ENCODE measurements around the gene CTDNEP1.
A peak's percentile ranks its signal among the peaks of the same experiment; 100 is the strongest.

CTDNEP1 gene

DNA sequence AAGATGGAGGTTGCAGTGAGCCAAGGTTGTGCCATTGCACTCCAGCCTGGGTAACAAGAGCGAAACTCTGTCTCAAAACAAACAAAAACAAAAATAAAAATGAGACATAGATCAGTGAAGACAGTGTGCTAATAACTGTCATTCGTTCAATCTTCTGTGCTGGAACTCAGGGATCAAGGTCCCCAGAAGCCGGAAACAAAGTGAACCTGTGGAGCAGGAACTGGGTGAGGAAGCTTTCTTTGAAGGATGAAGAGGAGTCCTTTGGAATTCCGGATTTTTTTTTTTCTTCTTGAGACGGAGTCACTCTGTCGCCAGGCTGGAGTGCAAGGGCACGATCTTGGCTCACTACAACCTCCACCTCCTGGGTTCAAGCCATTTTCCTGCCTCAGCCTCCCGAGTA is 27.9 kb upstream of the CTDNEP1 start:
- no peak for DNase-seq

DNA sequence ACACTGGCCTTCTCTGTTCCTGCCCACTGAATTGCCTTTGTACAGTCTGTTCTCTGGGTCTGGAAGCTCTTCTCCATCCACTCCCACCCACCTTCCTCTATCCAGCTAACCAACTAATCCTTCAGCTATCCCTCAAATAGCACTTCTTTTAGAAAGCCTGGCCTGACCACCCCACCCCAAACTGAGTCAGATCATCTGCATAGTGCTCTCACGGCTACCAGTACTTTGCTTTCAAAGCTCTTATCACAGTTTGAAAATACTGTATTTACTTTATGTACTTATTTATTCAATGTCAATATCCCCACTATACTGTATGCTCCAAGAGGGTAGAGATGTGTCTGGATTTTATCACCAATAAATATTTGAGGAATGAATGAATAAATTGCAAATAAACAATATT is 15.2 kb upstream of the CTDNEP1 start:
- peak; percentile 26 for DNase-seq

DNA sequence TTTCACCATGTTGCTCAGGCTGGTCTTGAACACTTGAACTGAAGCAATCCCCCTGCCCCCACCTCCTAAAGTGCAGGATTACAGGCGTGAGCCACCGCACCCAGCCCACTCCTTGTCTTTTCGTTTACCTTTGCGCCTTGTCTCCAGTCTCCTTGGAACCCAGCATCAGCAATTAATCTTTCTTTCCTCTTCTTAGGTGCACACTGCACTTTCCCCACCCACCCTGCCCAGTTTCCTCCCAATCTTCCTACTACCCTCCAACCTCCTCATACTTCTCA is 12.2 kb upstream of the CTDNEP1 start:
- DNase-seq, result no peak

DNA sequence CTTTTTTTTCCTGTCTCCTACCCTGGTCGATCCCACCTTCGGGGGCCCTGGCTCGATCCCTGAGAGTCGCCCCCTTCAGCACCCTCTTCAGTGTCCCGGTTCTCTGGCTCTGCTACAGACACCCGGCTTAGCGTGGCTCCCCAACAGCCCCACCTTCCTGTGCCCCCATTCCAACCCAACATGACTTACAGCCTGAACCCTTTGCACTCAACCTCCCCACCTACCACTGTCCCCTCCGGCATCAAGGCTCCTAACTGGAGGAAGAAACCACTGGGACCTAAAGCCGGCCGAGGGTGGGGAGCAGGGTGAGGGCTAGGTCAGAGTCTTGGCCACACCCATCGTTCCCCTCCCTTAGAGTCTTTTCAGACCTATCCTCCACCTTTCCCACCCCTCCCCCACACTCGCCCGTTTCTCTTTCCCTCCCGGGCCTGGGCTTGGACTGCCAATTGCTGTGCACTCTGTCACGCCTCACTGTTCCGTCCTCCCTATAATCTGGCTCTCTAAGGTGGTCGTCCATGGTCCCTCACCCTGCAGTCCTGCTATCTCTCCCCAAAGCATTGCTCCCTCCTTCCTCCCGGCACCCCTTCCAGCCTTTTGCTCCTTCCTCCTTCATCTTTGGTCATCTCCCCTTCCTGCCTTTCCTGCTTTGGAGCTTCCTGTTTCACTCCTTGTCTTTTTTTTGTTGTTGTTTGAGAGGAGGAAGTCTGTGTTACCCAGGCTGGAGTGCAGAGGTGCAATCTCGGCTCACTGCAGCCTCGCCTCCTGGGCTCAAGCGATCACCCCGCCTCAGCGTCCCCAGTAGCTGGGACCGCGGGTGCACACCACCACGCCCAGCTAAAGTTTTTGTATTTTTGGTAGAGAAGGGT is 11.6 kb upstream of the CTDNEP1 start:
- DNase-seq, result no peak

DNA sequence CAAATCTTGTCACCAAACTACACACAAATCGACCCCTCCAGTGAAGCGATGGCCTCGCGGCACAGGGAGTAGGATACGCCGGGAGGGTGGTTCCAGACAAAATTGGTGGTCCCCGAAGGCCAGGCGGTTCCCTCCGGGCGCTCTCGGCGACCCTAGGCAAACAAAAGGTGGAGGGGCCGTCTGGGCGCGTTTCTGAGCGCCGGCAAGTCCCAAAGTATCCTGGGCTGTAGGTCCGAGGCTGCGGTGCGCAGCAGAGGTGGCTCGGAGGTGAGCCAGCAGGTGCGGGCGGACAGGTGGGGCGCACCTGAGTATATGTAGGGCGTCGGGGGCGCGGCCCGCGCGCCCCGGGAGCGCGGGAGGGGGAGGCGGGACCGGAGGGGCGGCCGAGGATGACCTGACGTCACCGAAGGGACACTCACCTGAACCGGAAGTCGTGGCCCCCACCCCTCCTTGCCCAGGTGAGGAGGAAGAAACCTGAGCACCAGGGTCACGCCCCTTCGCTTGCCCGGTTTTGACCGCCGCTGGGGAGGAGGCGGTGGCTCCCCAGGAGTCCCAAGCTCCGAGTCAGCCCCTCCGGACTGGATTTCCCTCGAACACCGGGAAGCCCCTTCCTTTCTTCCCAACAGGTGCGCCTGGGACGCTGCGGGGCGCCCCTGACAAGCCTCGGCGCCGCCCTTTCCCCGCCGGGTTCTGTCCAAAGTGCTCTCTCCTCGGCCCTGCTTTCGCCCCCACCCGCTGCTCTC is 10.8 kb upstream of the CTDNEP1 start, which contains the start of gene CLDN7:
Gene CLDN7 (minus strand): TSS at position 287 of the 743 bp plus-strand sequence. CDS start 435 bp downstream, outside the sequence.
- DNase-seq, result no peak

DNA sequence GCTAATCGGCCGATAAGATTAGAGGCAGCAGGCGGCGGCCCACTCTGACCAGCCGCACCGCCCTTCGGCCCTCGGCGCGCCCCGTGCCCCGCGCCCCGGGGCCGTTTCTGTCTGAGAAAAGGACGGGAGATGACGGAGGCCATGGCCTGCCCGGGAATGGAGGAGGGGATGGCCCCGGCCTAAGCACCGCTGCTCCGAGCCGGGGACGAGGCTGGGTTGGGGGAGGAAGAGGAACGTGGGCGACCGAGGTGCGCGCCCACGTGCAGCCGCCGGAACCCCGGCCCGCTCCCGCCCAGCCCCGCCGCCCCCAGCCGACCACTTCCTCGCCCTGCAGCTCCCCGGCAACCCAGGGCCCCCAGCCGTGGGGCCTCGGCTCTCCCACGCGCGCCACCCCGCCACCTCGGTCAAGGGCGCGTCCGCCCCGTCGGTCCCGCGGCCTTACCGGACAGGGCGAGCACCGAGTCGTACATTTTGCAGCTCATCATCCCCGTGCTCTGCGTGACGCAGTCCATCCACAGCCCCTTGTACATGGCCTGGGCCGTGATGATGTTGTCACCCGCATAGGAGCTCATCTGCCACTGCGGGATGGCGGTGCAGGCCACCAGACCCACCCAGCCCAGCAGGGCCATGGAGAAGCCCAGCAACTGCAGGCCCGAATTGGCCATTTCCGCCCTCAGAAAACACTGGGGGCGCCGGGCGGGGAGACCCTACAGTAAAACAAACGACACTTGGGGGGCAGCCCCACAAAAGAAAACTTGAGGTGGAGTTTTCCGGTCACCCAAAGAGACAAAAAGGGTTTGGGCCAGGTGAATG is 10.1 kb upstream of the CTDNEP1 start:
- no peak for DNase-seq

DNA sequence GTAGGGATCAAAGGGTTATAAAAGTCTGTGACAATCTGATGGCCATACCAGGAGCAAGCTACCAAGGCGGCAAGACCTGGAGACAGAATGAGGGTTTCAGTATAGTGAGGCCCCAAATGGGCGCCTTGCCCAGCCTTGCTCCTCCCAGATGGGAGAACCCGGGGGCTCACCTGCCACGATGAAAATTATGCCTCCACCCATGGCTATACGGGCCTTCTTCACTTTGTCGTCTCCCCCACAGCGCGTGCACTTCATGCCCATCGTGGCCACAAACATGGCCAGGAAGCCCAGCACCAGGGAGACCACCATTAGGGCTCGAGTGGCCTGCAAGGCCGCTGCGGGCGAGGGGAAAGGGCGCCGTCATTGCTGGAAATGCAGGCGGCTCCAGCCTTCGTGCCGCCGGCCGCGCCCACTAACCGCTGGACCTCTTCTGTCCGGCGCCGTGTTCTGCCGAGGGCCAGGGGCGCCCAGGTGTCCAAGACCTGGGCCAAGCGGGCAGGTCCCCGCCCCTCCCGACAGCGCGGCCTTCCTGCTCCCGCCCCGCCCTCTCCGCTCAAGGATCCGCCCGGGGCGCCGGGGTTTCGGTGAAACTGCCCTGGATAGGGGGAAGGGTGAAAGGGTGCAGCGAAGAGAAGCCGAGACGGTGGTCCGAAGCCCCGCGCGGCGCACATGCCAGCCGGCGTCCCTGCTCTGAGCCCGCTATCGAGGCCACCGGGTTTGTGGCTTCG is 9.3 kb upstream of the CTDNEP1 start:
- DNase-seq, result no peak

DNA sequence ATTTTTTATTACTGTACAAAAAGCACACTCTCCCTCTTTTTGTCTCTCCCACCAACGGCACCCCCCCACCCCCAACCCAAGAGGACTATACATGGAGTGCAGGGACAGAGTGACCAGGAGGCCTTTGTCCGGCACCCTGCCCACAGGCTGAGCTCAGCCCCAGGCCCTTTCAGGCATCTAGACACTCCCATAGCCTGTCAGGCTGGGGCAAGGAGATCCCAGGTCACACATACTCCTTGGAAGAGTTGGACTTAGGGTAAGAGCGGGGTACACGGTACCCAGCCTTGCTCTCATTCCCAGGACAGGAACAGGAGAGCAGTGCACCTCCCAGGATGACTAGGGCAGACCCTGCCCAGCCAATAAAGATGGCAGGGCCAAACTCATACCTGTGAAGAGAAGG is 8.6 kb upstream of the CTDNEP1 start:
- no peak for DNase-seq

DNA sequence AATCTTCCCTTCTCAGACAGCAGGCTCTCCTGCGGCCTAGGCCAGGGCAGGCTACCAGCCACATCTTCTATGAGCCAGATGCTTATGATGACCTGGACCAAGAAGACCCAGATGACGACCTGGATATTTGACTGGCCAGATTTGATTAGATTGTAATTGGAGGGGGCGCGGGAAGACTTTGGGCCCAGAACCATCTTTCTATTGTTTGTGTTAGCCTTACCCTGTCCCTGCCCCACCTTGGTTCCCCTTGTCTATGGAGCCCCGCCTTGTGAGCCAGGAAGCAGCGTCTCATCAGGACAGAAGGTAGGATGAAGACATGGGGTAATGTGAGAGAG is 8.0 kb upstream of the CTDNEP1 start:
- DNase-seq, result no peak

DNA sequence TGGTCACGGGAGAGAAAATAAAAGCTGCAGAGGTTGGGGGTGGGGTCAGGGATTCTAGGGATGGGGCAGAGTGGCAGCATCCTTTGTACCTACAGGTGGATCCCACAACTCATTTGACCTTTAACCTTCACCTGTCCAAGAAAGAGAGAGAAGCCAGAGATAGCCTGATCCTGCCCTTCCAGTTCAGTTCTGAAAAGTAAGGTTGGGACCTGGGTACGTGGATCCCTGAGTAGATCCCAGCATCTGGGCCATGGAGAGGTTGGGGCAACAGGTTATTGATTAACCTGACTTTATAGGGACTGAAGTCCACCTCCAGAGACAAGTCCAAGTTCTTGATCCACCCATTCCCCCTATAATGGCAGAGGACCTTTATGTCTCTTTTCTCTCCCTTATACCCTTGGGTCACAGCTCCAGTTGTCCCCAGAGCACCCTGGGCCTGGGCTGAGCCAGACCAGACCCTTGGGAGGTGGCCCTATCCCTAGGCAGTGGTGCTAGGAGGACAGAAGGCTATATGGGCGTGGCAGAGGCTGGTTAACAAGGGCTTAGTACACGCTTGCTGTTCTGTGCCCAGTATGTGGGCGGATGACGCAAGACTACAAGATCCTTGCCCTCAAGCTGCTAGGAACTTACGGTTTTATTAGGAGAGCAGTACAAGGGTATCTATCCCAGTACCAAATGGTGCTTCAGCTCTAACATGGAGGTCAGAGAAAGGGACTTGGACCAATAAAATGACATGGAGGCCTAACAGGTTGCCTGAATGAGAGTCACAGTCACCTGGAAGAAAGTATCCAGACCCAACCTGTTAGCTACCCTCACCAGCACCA is 7.4 kb upstream of the CTDNEP1 start:
- DNase-seq, result peak; percentile 37

DNA sequence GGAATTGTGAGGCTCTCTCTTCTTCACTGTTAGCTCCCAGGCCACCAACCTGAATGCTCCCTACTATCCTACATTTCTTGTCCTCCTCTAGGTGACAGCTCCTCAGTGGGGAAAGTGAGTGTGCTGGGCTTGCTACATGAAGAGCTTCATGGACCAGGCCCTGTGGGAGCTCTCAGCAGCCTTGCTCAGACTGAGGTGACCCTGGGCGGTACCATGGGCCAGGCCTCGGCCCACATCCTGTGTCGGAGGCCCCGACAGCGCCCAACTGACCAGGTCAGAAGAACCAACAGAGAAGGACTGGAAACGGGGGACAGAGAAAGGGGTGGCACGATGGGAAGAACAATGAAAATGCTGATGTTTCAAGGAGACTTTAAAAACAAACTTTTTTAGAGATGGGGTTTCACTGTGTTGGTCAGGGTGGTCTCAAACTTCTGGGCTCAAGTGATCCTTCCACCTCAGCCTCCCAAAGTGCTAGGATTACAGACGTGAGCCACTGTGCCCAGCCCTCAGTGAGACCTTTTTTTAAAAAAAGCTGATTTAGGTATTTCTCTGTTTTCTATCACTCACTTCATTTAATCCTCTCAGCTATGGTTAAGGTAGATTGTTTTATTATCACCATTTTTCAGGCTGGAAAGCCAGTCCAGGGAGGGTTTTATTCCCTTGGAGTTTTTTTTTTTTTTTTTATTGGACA is 5.4 kb upstream of the CTDNEP1 start:
- no peak for DNase-seq

DNA sequence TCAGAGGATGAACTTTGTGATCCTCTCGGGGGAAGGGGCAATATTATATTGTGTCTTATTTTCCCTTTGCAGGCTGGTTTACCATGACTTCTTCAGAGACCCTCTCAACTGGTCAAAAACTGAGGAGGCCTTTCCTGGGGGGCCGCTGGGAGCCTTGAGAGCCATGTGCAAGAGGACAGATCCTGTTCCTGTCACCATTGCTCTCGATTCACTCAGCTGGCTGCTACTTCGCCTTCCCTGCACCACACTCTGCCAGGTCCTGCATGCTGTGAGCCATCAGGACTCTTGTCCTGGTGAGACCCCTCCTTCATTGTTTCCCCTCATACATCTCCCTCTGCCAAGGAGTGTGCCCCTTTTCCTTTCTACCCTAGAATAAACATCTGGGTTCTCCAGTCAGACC is 3.0 kb upstream of the CTDNEP1 start:
- no peak for DNase-seq

DNA sequence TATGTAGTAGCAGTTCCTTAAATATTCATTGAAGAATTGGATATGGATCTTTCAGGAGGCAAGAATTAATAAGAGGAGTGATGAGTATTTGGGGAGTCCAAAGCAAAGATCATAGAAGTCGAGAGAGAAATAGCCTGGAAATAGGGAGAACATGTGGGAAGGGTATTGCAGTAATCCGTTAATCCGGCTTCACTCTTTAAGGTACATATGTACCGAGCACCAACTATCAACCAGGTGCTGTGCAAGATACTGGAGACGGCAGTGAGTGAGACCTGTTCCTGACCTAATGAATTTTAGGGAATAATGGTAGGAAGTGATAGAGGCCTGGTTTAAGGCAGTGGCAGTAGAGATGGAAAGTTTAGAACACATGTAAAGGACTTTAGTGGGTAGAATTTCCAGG is 1.5 kb upstream of the CTDNEP1 start:
- DNase-seq, result no peak

DNA sequence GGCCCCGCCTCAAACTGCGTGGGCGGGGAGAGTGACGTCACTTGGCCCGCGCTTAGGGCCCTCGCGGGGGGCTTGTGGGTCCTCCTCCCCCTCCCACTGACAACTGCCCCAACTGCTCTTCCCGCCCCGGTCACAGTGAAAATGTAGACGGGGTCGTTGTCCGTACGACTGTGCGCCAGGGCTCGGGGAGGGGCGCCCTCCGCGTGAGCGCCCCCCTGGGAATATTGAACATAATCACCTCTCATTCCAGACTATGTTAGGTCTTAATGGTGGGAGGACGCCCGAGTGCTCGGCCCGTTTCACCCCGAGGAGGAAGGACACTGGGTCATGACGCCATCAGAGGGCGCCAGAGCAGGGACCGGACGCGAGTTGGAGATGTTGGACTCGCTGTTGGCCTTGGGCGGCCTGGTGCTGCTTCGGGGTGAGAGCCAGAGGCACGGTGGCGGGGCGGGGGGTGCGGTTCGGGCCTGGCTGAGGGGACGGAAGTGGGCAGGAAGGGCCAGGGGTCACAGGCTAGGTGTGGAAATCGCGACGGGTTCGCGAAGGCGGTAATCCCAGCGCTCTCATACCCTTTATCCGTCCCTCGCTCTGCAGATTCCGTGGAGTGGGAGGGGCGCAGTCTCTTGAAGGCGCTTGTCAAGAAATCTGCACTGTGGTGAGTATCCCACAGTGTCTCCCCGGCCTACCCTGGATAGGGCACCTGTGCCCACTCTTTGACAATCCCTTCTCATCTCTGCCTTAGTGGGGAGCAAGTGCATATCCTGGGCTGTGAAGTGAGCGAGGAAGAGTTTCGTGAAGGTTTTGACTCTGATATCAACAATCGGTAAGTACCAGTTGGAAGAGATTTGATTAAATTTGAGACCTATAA is 876 bp upstream of the CTDNEP1 start, which contains the start of gene ELP5:
Gene ELP5 (plus strand): TSS at position 40 of the 868 bp plus-strand sequence. CDS start 336 bp downstream, at position 376.
- DNase-seq, result peak; percentile 89

DNA sequence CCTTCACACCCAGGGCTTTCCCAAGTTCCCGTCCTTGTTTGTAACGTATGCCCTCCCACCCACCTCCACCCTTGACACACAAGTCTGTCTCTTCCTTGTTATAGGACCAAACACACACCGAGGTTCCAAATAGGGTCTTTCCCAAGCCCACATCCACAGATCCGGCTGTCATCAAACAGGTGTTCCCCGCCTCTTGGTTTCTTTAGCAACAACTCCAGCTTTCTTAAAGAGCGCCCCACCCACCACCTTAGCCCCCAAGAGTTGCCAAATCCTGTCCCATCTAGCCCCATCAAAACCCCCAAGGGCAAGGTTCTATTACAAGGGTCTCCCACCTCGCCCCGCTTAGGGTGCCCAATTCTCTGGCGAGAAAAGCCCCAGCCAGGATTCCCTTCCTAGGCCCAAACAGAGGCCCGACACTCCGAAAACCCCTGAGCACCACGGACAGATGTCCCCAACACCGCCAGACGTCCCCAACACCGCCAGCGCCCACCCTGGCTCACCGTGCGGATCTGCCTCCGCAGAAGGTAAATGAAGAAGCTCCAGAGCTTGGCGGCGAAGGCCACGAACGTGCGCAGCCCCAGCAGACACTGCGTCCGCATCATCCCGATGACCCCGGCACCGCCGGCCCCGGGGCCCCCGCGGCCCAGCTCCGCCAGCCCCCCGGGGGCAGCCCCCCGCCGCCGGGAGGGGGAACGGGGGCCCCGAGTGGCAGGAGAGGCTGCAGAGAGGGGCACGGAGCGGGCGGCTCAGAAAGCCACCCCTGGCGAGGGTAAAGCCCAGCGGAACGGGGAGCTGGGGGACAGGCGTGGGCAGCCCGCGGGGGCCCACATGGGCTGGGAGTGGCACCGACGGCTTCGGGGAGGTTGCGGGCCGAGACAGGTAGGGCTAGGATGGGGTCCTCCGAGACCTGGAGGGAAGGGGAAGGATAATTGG is 573 bp downstream of the CTDNEP1 start:
- DNase-seq, result no peak

DNA sequence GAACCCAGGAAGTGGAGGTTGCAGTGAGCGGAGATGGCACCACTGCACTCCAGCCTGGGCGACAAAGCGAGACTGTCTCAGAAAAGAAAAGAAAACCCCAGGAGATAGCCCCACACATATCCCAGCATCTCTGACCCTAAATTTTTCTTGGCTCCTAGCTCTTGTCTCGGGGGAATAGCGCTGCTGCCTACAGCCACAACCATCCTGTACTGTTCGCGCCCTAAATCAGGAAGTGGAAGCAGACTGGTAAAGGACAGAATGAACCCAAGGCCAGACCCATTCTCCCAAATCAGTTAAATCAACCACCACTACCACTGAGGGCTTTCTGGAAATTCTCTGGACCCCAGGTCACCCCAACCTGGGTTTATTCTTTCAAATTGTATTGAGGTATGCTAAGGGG is 1.7 kb downstream of the CTDNEP1 start:
- DNase-seq, result no peak

DNA sequence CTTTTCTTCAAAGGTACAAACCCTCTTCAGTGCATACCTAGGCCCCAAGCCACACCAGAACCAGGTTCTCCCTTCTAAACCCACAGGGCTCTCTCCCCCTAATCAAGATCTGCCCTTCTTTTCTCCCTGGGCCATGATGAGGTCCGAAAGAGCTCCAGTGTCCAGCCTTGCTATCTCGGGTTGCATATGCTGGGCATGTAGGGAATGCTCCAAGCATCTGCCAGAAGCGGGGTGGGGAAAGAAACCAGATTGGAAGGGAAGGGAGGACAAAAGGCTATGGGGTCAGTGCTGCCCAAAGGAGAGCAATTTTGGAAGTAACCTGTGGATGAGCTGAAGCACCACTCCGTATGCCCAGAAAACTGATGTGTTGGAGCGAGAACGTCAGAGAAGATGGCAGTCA is 2.3 kb downstream of the CTDNEP1 start:
- DNase-seq, result no peak

DNA sequence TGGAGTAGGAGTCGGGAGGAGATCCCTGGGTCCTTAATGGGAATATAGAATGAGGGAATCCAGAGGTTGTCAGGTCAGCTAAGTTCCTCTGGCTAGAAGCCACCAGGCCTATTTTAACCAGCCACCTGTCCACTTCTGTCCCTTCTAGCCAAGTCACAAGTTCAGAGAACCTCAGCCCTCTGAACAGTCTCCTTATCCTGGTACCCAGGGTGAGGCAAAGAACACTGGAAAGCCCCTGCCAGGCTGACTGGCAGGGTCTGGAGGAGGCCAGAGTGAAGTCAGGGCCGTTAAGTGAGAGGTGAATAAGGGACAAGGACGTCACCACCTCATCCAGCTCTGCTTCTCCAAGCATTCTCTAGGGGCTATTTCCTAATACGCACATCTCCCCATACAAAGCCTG is 2.7 kb downstream of the CTDNEP1 start:
- no peak for DNase-seq

DNA sequence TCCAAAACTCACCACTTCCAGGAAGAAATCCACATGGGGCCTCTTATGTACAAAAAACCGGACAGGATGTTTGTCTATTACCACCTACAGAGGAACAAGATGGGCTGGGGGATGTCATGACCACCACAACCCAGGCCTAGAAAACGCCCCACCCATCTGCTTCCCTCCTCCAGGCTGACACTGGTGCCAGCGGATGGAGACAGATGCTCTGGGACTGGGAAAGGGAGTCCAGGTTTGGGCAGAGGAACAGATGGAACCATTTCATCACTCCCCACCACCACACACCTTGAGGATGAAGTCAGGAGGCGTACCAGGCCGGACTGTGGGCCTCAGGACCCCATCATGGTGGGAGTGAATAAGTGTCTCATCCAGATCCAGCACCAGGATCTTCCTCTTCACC is 4.8 kb downstream of the CTDNEP1 start:
- no peak for DNase-seq
